H54 (cell line): ENCODE measurements around the gene TMEM9.
A peak's percentile ranks its signal among the peaks of the same experiment; 100 is the strongest.

Experiments used
- DNase-seq: peaks from one replicate; pipeline ENCODE4 v3.0.0; 2011; ENCODE audit warnings: low spot score, mixed read lengths; ENCODE audit not compliant: insufficient read length
- FAIRE-seq: peaks from 3 replicates; lab custom pipeline; 2011; peaks lifted over from hg19 to GRCh38; lab: Jason Lieb, UNC
- POLR2A ChIP-seq: IDR thresholded peaks from 2 replicates; pipeline ENCODE4 v1.6.1; 2011; ENCODE audit warnings: low read depth, mild to moderate bottlenecking, low read length

The TMEM9 gene

GRCh38 chr1:201092738-201093137 lies 61.5 kb downstream of the TMEM9 start:
- FAIRE-seq (no peak), DNase-seq (no peak)
- no peak for TF ChIP-seq POLR2A

GRCh38 chr1:201091256-201091655 lies 63.0 kb downstream of the TMEM9 start:
- FAIRE-seq (no peak), DNase-seq (no peak)
- no peak for TF ChIP-seq POLR2A

- DNase-seq (no peak), FAIRE-seq (no peak)
- TF ChIP-seq POLR2A: no peak
These were observed 63.7 kb downstream of the TMEM9 start for GRCh38 chr1:201090541-201090940.

- TF ChIP-seq POLR2A: no peak
- FAIRE-seq (no peak), DNase-seq (no peak)
These were observed 64.7 kb downstream of the TMEM9 start for GRCh38 chr1:201089596-201089995.

GRCh38 chr1:201088901-201089525 lies 65.3 kb downstream of the TMEM9 start:
- FAIRE-seq (no peak), DNase-seq (no peak)
- TF ChIP-seq POLR2A: no peak

GRCh38 chr1:201088395-201088794 lies 65.9 kb downstream of the TMEM9 start:
- FAIRE-seq: no peak
- TF ChIP-seq POLR2A: no peak
- DNase-seq: no peak

- DNase-seq (peak; percentile 87), FAIRE-seq (no peak)
- no peak for TF ChIP-seq POLR2A
These were observed 68.2 kb downstream of the TMEM9 start for GRCh38 chr1:201085902-201086735.
